Activated B cell treated with CpG ODN at 0.5 μM for 24 hours (primary cell): Measurements from ENCODE around the gene UBQLN4. TPM values are rescaled to one million over a fixed set of nuclear protein-coding genes. Genes with fewer than 3 reads are reported as not detected.

Experiments
- ATAC-seq: fragments of 200-7000 bp; cut with Tn5 transposase; one replicate; pipeline ENCODE4 v1.10.0; 2021; ENCODE audit warnings: low read depth, mild to moderate bottlenecking, moderate library complexity
- CTCF ChIA-PET: fragments of 350-600 bp; sonication (Branson Sonifier 250); formaldehyde crosslinking; loops from one replicate; lab custom pipeline; 2021; ENCODE audit warnings: antibody characterized with exemption; lab: Charles Lee
- POLR2A ChIA-PET: fragments of 350-600 bp; sonication (Branson Sonifier 250); formaldehyde crosslinking; loops from one replicate; lab custom pipeline; 2021; ENCODE audit warnings: antibody characterized with exemption; lab: Charles Lee
- DNase-seq: peaks from one replicate; pipeline ENCODE4 v3.0.0; 2022
- H3K27ac Mint-ChIP-seq: one replicate; pipeline ENCODE4 v1.8.0; 2020; ENCODE audit warnings: mixed read lengths
- H3K27me3 Mint-ChIP-seq: one replicate; pipeline ENCODE4 v1.8.0; 2021; ENCODE audit warnings: mixed read lengths
- H3K36me3 Mint-ChIP-seq: one replicate; pipeline ENCODE4 v1.8.0; 2021; ENCODE audit warnings: low read depth, mixed read lengths
- H3K4me1 Mint-ChIP-seq: one replicate; pipeline ENCODE4 v1.8.0; 2021; ENCODE audit warnings: mixed read lengths
- H3K4me3 Mint-ChIP-seq: one replicate; pipeline ENCODE4 v1.8.0; 2020; ENCODE audit warnings: mild to moderate bottlenecking, mixed read lengths
- H3K9me3 Mint-ChIP-seq: one replicate; pipeline ENCODE4 v1.8.0; 2020; ENCODE audit warnings: mixed read lengths
- intact Hi-C: fragments of 100-400 bp; cut with micrococcal nuclease; formaldehyde crosslinking; loops from one replicate; pipeline ENCODE4 v1.15.1; 2024
- total RNA-seq: library from RNA; stranded (reverse); gene quantifications from 2 replicates; pipeline ENCODE4 v1.2.3, GENCODE V29; 2022
- TF ChIP-seq, protein P1 (sequence below): fragments of 200-600 bp; IDR thresholded peaks from one replicate; pipeline ENCODE4 v1.8.0; 2022; ENCODE audit warnings: antibody characterized with exemption, mild to moderate bottlenecking

Gene UBQLN4
- total RNA-seq, 1 donor from 2014 or later = 28.1 TPM

DNA sequence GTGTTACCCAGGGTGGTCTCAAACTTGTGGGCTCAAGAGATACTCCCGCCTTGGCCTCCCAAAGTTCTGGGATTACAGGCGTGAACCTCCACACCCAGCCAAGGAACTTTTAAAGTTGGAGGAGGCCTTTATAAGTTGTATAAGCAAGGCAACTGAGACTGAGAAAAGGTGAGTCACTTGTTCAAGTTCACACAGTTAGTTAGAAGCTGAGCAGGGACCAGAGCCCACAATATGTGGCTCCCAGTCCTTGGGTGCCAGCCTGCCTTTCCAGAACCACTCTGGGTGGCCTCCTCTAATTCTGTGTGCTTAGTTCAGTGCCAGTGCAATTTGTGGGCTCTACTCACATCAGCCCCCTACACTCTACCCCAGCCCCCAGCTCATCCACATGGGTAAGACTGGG lies 11.0 kb upstream of the UBQLN4 start:
- POLR2A ChIA-PET = no interaction called here
- Mint-ChIP-seq H3K36me3 (no peaks in the 10 kb centered on the region), H3K4me1 (no peaks in the 10 kb centered on the region), H3K9me3 (no peaks in the 10 kb centered on the region), H3K27me3 (no peaks in the 10 kb centered on the region), H3K4me3 (no peak overlapping the region), H3K27ac (no peak overlapping the region)
- ATAC-seq = no peak
- TF ChIP-seq, protein P1, sequence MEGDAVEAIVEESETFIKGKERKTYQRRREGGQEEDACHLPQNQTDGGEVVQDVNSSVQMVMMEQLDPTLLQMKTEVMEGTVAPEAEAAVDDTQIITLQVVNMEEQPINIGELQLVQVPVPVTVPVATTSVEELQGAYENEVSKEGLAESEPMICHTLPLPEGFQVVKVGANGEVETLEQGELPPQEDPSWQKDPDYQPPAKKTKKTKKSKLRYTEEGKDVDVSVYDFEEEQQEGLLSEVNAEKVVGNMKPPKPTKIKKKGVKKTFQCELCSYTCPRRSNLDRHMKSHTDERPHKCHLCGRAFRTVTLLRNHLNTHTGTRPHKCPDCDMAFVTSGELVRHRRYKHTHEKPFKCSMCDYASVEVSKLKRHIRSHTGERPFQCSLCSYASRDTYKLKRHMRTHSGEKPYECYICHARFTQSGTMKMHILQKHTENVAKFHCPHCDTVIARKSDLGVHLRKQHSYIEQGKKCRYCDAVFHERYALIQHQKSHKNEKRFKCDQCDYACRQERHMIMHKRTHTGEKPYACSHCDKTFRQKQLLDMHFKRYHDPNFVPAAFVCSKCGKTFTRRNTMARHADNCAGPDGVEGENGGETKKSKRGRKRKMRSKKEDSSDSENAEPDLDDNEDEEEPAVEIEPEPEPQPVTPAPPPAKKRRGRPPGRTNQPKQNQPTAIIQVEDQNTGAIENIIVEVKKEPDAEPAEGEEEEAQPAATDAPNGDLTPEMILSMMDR = no peak
- intact Hi-C loops = no loop called here
- CTCF ChIA-PET = interaction anchor here (2.7 kb wide), 1 partner anchor 75 kb away, joined by 7 read pairs; no protein-coding TSS in a partner anchor
- no peak for DNase-seq

DNA sequence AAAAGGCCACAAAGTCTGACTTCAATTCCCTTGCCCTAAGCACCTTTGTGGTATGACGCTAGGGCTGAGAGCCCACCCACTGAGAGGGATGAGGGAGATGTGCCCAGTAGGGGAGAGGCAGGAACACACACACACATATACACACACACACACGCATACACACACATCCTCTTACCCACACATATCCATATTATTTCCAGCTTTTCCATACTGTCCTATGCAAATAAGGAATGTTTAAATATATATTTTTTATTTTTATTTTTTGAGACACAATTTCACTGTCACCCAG lies 10.3 kb upstream of the UBQLN4 start:
- no peaks in the 10 kb centered on the region for H3K9me3 Mint-ChIP-seq
- H3K27me3 Mint-ChIP-seq = no peaks in the 10 kb centered on the region
- no peak overlapping the region for H3K4me3 Mint-ChIP-seq
- no peak for DNase-seq
- TF ChIP-seq, protein P1 = no peak
- CTCF ChIA-PET = no interaction called here
- POLR2A ChIA-PET = interaction anchor here (0.6 kb wide), 1 partner anchor 44 kb away, joined by 4 read pairs; no protein-coding TSS in a partner anchor
- no peak overlapping the region for H3K27ac Mint-ChIP-seq
- intact Hi-C loops = no loop called here
- no peaks in the 10 kb centered on the region for H3K4me1 Mint-ChIP-seq
- H3K36me3 Mint-ChIP-seq = no peaks in the 10 kb centered on the region
- ATAC-seq = no peak

DNA sequence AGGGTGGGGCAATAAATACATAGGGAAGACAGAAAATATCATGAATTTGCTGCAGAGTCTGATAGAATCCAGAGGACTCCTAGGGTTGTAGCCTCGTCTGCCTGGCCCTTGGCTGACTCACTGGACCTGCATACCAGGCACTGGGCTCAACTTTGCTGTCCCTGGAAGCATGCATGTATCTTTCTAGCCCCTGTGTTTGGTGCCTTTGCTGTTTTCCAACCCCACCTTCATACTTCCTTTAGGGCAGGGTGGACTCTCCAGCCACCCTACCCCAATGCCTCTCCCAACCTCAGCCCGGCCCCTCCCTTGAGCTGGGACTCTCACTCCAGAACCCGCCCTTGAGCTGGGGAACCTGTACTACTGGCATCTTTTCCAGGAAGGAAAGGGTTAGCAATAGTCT lies 8.6 kb upstream of the UBQLN4 start:
- TF ChIP-seq, protein P1 = no peak
- Mint-ChIP-seq H3K4me3 (no peak overlapping the region), H3K36me3 (peaks cover 16% of the 10 kb centered on the region), H3K27me3 (no peaks in the 10 kb centered on the region), H3K9me3 (no peaks in the 10 kb centered on the region), H3K27ac (no peak overlapping the region), H3K4me1 (no peaks in the 10 kb centered on the region)
- CTCF ChIA-PET = no interaction called here
- ATAC-seq (no peak), DNase-seq (no peak)
- intact Hi-C loops = no loop called here
- POLR2A ChIA-PET = no interaction called here

DNA sequence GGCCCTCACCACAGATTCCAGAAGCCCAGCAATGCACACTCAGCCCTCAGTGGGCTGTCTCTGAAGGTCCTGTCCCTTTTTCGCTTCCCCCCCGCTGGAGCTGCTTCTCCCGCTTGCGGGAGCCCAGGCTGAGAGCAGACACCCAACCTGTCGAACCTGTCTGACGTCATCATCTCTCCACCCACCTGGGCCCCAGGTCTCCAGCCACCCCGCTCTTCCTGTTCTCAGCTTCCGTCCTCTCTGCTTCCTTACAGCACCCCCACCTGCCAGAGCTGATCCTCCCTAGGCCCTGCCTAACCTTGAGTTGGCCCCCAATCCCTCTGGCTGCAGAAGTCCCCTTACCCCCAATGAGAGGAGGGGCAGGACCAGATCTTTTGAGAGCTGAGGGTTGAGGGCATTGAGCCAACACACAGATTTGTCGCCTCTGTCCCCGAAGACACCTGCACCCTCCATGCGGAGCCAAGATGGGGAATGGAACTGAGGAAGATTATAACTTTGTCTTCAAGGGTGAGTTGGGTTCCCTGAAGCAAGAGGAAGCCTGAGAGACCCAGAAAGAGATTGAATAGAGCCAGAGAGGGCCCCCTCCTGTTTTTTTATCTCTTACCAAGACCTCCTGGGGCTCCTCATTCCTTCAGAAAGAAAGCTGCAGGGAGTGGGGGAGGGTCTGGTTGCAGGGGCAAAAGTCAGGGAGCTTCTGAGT lies 7.5 kb upstream of the UBQLN4 start, which contains the start of gene RAB25:
Gene RAB25 (plus strand): TSS at position 224 of the 700 bp plus-strand sequence. CDS start 241 bp downstream, at position 465.
- Mint-ChIP-seq H3K27me3 (no peaks in the 10 kb centered on the region), H3K4me1 (peaks cover 5% of the 10 kb centered on the region), H3K9me3 (no peaks in the 10 kb centered on the region), H3K36me3 (peaks cover 20% of the 10 kb centered on the region), H3K4me3 (no peak within 1 kb of the TSS), H3K27ac (no peak within 1 kb of the TSS)
- intact Hi-C loops = no loop called here
- CTCF ChIA-PET = no interaction called here
- ATAC-seq = no peak
- POLR2A ChIA-PET = no interaction called here
- TF ChIP-seq, protein P1 = no peak
- DNase-seq = no peak

DNA sequence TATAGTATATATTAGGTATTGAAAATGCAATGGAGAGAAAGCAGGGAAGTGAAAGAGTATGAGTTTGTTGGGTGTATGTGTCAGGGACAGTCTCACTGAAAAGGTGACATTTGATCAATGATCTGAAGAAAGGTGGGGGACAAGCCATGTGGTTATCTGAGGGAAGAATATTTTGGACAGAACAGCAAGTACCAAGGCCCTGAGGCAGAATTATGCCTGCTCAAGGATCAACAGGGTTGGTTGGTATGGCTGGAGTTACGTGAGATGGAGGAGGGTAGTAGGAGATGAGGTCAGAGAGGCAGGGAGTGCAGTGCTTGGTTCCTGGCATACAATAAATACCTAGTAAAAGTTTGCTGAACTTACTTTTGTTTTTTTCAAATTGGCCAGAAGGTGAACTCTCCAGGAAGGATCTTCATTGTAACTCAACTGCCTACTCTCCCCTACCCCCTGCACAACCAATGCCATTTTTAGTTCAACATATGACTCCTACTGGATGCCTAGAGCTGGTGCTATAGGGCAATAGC lies 2.8 kb upstream of the UBQLN4 start:
- ATAC-seq (no peak), DNase-seq (no peak)
- peak overlapping the region; percentile 2 for H3K4me3 Mint-ChIP-seq
- peaks cover 29% of the 10 kb centered on the region for H3K4me1 Mint-ChIP-seq
- H3K27me3 Mint-ChIP-seq = no peaks in the 10 kb centered on the region
- TF ChIP-seq, protein P1 = no peak
- no peaks in the 10 kb centered on the region for H3K9me3 Mint-ChIP-seq
- ChIA-PET CTCF (interaction anchor here (1.0 kb wide), 1 partner anchor 10 kb away, joined by 3 read pairs; no protein-coding TSS in a partner anchor), POLR2A (interaction anchor here (0.9 kb wide), 1 partner anchor 78 kb away, joined by 4 read pairs; the partner anchor contains the start of gene ARHGEF2)
- H3K27ac Mint-ChIP-seq = no peak overlapping the region
- intact Hi-C loops = loop anchor here (10.0 kb wide), 1 partner anchor 802 kb away; the partner anchor contains the start of gene ENTREP3
- H3K36me3 Mint-ChIP-seq = peaks cover 29% of the 10 kb centered on the region
